H4 (cell line): ENCODE data around the gene HLCS. TPM values are rescaled to one million over a fixed set of nuclear protein-coding genes. Genes with fewer than 3 reads are reported as not detected.

Experiments used
- DNase-seq: peaks from one replicate; pipeline ENCODE4 v3.0.0-alpha.2; 2015; ENCODE audit warnings: low spot score
- total RNA-seq: library from RNA; depleted of rRNA; stranded (reverse); fragments of >200 nt; shearing (Covaris generic); gene quantifications from 2 replicates; pipeline ENCODE4 v1.2.3, GENCODE V29; 2014

Gene HLCS
- total RNA-seq, 1 experiment from 2014 or later: 26.0 TPM

DNA sequence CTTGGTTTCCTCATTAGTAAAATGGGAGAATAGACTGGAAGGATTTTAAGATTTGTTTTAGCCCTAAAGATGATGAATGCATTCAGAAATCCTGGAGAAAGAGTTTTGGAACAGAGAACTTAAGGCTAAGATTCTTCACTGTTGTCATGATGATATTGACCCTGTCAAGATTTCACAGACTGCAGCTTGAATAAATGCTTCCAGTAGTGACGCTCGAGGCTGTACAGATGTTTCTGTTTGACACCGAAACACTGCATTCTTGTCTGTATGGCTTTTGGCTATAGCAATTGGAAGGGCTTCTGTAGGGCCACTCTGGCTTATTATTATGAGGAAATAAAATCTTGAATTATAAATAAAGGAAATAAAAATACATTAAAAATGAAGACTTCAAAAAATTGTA, 241.8 kb downstream of the HLCS start:
- DNase-seq: no peak

DNA sequence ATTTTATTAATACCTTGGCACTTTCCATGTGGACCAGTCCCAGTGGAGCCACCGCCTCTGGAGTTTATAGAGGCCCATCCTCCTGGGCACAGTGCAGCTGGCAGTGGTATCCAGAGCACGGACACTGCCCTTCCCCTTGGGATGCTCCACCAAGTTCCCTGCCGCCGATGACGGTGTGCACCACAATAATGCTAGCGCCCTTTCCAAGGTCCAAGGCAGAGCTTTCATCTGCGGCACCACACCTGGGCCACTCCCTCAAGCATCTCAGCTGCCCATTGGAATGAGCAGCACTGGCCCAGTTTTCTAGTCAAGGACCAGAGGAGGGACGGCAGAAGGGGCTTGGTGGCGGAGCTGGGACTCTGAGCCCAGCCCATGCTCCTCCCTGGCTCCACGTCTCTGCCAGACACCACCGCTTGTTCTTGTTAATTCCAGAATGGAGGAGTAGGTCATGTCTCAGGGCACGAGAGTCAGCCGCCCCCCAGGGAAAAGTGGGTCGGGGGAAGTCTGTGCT, 243.0 kb downstream of the HLCS start:
- DNase-seq: no peak

DNA sequence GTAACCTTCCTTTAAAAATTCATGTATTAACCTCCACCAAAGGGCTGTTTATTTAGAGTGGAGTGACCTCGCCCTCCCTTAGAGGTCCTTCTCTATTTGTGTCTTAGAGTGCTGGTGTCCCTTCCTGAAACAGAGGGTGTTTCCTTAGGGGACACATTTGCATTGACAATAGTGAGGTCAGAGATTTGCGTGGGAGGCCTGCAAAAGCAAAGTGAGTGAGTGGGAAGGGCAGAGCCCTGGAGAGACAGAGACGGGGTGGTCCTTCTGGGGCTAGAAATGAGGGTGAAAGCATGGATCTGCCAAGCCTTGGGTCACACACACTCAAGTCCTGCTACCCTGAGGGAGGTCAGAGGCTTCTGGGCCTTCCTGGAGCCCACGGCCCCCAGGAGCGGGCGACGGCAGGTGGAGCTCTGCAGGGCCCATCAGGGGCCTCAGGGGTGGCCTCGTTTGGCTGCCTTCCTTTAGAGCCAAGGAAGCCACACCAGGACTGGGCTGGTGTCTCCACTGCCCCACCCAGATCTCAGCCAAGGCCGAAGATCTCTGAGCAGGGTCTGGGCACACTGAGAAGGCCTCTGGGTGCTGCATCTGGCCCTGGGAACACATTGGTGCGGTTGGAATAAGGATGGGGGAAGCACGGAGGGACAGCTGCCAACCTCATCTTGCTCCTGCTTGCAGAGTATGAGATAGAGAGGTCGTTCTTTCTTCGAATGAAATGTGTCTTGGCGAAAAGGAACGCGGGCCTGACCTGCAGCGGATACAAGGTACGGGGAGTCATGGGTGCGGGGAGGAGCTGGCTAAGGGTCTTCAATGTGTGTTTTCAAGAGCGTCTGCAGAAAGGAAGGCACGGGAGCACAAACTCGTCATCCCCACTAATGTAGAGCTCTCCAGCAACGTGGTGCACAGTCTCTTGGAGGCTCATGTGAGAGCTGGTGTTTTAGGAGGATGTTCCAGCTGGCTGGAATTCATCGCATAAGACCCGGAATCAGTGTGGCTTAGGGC, 243.8 kb downstream of the HLCS start:
- DNase-seq: no peak

DNA sequence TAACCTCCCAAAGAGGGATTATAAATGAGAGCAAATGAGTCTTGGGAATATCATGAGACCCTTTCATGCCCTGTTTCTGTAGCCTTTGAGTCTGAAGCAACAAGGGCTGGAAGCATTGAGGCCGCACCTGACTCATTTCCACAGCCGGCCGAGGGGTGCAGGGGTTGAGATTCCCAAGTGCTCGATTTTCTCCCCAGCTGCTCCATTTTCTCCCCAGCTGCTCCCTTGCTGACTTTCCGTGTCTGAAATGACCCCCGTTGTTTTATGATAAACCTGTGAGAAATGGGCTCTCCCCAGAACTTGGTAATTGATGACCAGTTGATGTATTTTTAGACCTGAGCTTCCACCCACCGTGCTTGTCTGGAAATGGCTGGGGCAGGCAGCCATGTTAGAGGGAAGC, 244.7 kb downstream of the HLCS start:
- DNase-seq: no peak

DNA sequence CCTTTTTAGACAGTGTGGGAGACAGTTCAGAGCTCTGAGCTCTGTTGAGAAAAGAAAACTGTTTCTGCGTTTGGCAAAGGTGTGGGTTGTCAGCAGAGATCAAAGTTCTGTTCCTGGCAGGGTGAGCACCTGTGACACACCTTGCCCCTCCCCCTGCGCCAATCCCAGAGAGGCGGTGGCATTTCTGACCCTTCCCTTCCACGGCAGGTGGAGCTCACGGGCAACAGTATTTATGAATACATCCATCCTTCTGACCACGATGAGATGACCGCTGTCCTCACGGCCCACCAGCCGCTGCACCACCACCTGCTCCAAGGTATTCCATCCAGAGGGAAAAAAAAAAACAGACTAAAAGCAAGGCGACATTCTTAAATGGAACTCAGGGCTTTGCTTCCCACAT, 246.9 kb downstream of the HLCS start:
- DNase-seq: no peak

DNA sequence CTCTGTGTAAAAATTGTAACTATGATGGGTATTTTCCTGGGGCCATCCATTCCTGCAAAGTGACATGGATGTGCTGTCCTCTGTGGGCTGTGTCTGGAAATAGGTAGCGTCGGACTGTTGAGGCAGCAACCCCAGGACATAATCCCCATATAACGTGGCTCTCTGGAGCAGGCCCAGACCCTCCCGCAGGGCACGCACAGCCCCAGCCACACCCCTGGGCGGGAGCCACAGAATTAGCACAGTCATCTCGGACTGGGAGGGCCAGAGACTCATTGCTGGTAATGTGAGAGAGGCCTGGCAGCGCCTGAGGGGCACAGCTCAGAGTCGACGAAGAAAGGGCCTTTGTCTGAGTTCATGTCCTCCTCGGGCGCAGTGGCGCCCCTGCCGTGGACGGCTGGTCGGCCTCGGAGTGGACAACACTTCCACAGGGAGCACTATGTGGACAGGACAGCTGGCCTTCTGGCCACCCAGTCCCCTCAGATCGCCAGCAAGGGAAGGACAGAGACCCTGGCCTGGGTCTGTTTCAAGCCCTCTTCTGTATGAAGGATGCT, 247.4 kb downstream of the HLCS start:
- DNase-seq: peak; percentile 80

DNA sequence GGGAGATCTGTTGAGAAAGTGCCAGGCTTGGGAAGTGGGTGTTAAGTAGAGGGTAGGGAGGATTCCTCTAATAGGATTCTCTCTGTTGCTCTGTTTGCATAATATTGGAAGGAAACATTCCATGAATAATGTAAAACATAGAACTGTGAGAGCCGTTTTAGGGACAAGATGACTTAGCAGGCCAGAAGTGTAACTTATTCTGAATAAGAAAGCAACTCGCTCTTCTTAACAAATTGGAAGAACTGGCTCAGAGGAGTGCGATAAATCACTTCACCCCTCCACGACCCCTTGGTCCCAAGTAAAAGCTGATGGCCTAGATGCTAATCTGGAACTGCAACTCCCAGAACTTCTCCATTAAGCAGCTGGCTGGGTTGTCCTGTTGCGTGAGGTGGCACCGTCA, 248.5 kb downstream of the HLCS start:
- DNase-seq: no peak

DNA sequence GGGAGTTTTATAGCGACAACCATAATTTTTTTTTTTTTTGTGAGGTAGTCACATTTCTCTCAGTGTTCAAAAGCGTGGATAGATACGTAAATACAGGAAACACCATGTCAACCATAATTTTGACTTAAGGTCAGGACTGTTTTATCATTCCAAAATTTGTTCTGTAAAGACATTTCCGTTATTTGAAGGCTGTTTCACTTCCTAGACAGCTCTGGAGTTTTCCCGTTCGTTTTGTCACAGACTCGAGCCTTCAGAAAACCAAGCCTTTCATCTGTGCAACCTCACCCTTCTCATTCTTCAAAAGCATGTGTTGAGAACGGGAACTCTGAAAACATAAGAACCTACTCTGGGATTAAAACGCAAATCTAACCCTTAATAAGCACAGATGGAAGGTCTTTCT, 249.6 kb downstream of the HLCS start:
- no peak for DNase-seq

DNA sequence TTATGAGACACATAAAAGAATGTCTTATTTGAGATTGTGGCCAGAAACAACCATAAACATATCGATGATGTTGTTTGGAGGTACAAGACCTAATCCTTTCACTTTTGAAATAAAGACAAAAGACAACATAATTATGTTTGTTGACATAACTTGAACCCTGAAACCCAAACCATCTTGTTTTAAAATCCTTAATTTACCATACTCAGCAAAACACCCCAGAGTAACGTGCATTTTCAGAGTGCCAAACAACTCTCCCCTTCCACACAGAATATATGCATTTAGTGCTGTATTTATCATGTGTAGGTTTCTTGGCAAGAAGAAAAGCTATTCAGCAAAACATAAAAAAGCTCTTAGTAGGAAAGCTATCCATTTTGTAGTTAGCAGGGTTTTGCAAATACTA, 250.1 kb downstream of the HLCS start:
- no peak for DNase-seq

DNA sequence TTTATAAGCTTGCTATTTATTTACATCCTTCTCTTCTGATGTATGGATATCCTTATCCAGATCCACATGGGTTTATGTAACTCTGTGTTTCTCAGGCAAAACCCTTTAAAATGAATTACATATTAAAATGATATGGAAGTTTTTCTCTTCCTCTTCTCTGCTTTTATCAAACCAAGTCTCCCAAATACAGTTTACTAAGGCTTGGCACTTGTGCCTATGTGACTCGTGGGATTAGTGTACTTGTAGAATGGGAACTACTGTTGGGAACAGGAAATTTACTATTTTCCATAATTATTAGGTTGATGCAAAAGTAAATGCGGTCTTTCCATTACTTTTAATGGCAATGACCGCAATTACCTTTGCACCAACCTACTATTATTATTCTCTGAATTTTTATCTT, 252.7 kb downstream of the HLCS start:
- no peak for DNase-seq

DNA sequence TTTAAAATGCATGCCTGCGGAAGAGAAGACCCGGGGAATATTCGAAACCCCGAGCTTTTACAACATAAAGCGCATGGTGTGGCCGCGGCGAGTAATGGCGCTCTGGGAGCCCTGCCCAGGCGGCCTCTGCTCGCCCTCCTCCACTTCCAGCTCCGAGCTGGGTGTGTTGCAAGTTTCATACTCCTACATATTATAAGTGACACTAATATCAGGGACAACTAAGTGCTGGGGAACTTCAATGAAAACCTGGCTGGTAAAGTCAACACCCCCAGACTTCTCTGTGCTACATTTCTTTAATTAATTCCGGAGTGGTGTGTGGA, 255.8 kb downstream of the HLCS start:
- DNase-seq: no peak

DNA sequence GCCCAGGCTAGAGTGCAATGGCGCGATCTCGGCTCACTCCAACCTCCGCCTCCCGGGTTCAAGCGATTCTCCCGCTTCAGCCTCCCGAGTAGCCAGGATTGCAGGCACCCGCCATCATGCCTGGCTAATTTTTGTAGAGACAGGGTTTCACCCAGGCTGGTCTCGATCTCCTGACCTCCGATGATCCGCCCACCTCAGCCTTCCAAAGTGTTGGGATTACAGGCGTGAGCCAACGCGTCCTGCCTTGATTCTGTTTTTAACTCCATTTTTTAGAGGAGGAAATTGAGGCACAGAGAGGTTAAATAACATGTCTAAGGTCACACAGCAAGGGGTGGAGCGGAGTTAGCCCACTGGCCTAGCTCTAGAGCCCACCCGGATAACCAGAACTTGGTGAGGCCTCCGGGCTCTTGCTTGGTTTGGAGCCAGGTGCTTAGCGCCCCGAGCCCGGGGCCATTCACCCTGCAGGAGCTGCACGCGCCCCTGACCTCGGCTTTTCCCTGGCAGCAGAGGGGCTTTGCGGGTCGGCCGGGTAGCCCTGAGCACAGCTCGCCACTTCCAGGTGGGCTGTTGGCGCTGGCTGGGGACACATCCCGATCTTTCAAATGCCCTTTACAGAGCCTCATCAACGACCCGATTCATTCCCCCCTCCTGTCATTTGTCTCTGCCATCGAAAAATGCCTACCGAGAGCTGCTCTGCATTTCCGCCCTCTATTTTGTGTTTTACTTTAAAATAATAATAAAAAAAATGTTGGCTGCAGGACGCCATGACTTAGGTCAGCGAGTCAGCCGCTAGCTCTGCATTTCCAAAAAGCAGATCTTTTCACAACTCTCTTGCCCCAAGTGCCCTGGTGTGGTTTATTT, 256.4 kb downstream of the HLCS start:
- DNase-seq: no peak

DNA sequence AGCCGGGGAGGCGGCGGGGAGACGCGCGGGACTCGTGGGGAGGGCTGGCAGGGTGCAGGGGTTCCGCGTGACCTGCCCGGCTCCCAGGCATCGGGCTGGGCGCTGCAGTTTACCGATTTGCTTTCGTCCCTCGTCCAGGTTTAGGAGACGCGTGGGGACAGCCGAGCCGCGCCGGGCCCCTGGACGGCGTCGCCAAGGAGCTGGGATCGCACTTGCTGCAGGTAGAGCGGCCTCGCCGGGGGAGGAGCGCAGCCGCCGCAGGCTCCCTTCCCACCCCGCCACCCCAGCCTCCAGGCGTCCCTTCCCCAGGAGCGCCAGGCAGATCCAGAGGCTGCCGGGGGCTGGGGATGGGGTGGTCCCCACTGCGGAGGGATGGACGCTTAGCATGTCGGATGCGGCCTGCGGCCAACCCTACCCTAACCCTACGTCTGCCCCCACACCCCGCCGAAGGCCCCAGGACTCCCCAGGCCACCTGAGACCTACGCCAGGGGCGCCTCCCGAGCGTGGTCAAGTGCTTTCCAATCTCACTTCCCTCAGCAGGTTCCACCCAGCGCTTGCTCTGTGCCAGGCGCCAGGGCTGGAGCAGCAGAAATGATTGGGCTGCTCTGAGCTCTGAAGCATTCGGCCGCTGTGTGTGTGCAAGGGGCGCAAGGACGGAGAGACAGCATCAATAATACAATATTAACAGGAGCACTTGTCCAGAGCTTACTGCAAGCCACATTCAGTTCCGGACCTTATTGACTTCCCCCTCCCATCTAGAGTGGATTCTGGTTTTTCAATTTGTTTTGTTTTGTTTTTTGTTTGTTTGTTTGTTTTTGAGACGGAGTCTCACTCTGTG, 257.2 kb downstream of the HLCS start:
- no peak for DNase-seq

DNA sequence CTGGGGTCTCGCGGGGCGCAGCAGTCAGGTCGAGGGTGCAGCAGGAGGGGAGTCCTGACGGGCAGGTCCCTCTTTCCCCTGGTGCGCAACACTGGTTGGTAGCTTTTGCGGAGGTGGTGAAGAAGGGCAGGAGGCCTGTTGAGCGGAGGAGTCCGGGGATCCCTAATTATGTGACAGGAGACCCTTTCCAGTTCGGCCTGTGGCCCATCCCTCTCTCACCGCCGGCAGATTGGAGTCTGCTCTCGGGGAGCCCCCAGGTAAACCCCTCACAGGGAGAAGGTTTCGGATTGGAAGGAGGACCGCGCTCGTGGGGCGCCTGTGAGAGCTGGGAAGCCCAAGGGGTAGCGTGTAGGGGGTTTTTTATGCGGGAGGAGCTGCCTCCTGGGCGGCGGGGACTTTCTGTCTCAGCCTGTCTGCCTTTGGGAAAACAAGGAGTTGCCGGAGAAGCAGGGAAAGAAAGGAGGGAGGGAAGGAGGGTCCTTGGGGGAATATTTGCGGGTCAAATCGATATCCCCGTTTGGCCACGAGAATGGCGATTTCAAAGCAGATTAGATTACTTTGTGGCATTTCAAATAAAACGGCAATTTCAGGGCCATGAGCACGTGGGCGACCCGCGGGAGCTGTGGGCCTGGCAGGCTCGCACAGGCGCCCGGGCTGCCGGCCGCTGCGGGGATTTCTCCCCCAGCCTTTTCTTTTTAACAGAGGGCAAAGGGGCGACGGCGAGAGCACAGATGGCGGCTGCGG, 258.0 kb downstream of the HLCS start:
- DNase-seq: no peak

DNA sequence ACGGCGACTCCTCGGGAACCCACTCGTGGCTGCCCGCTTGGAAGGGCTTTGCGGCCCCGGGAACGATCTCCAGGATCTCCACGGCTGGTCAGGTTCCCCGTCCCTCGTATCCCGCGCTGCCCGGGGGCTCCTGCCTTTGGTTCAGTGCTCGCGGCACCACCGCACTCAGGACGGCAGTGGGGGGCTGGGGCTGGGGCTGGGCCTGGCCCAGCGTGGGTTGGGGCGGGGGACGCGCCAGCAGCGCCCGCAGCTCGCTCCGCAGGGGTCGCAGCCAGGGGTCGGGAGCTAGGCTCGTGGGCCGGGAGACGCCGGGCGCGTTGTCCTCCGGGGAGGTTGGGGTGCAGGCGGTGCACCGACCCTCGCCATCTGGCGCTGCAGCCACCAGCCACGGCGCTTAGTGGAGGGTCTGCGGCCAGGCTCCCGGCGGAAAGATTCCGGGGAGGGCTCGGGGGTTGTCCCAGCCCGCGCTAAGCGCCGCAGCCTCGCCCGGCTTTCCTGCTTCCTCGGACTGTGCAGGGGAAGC, 258.6 kb downstream of the HLCS start:
- no peak for DNase-seq

DNA sequence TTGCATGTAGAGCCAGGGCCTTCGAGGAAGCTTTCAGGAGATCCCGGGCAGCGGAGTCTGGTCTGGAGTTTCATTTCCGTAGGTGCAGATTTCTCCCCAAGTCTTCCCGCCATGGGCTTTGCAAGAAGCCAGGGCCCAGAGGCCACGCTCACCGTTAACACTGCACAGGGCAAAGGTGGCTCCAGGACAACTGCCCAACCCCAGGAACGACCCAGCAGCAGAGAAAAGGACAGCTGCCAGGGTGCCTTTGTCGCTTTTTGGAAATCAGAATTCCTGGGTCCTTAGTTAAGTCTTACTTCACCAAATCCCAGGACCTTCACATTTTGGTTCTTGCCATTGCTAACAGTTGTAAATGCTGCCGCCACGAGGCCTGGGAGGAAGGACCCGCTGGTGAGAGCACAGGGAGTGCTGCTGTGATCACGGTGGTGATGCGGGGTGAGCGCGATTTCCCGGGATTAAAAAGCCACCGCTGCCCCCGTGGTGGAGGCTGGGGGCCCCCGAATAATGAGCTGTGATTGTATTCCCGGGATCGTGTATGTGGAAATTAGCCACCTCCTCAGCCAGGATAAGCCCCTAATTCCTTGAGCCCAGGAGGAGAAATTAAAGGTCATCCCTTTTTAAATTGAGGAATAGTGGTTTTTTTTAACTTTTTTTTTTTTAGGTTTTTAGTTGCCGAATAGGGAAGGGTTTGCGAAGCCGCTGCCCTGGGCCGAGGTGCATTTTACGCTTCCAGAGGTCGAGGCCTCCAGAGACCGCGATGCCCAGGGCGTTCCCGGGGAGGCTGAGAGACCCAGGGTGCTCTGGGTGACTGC, 259.3 kb downstream of the HLCS start:
- DNase-seq: no peak

DNA sequence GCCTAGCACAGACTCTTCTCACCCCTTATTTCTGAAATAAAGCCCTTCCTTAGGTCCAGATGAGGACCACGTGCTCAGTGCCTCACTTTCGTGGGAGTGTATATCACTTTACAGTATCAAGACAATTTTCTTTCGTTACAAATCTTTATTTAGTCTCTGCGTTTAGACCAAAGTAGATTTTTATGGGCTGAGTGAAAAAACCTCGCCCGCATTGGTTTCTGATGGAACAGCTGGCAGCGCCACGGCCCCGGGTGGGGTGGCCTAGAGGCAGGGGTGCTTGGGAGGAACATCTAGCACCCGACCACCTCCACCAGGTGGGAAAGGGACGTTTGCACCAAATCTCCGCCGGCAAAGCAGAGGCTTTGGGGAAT, 260.0 kb downstream of the HLCS start:
- no peak for DNase-seq

DNA sequence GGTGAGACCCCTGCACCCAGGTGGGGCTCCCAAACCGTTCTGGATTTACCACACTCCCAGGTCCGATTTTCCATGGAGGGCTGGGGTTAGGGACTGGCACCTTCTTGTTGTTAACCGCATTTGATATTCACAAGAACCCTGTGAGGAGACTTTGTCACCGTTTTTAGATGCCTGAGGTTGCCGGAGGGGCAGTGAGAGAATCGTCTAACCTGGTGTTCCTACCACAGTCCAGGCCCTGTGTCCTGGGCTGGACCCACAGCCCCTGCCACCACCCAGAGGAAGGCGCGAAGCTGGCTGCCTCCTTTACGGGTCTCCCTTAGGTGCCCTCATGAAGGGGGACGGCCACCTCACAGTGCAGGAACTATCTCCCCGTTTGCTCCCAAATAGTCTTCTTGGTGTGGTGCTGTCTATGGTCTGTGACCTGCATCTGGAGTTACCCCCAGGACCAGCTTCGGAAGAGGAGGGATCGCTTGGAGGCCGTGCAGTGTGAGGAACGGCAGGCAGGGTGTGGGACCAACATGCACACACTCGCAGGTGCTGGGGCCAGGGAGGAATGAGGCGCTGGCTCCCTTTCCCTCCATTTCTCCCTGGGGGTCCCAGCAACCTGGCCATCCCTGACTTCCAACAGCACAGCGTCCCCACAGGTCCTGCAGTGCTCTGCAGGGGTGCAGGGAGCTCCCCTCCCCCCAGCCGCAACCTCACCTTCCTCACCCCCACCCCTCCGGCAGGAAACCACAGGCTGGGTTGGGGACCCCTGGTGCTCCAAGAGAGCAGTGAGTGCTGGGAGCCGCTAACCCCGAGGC, 260.6 kb downstream of the HLCS start:
- DNase-seq: no peak
